A549 (cell line): Measurements from ENCODE around the gene GDNF.

ENCODE experiments used
- EHMT2 ChIP-seq: fragments of 200-600 bp; sonication (generic); IDR thresholded peaks from 2 replicates; pipeline ENCODE4 v1.6.1; 2016; ENCODE audit warnings: antibody characterized with exemption, low read depth, mild to moderate bottlenecking, moderate library complexity
- EP300 ChIP-seq, 2 experiments: fragments of >200 bp; sonication (Bioruptor Twin); formaldehyde crosslinking; IDR thresholded peaks; 2 replicates in 1 of 2; 3 replicates in 1 of 2; pipeline ENCODE4 v1.6.1; 2016 to 2017
- FOSL2 ChIP-seq, 2 experiments: fragments of 450-650 bp in 1 of 2; fragments of >200 bp in 1 of 2; sonication (Bioruptor Twin) in 1 of 2; formaldehyde crosslinking; IDR thresholded peaks; 2 replicates each; pipeline versions ENCODE4 v1.5.0 to v1.6.1; 2016 to 2020; ENCODE audit warnings: mild to moderate bottlenecking in 1 of 2, moderate library complexity in 1 of 2
- JUN ChIP-seq, 2 experiments: fragments of >200 bp; sonication (Bioruptor Twin); formaldehyde crosslinking; IDR thresholded peaks; 2 replicates in 1 of 2; 3 replicates in 1 of 2; pipeline ENCODE4 v1.6.1; 2016 to 2017
- KDM1A ChIP-seq: fragments of 200-600 bp; sonication (generic); IDR thresholded peaks from 2 replicates; pipeline ENCODE4 v1.6.1; 2016; ENCODE audit warnings: low read depth, mild to moderate bottlenecking
- NR3C1 ChIP-seq: fragments of >200 bp; sonication (Bioruptor Twin); formaldehyde crosslinking; IDR thresholded peaks from 3 replicates; pipeline ENCODE4 v1.6.1; 2017
- POLR2A ChIP-seq: IDR thresholded peaks from 2 replicates; pipeline ENCODE4 v1.6.1; 2012; ENCODE audit warnings: mild to moderate bottlenecking, low read length
- RFX5 ChIP-seq: fragments of 450-650 bp; IDR thresholded peaks from 2 replicates; pipeline ENCODE4 v1.7.1; 2014; ENCODE audit warnings: antibody characterized with exemption, mild to moderate bottlenecking, moderate library complexity
- RNF2 ChIP-seq: fragments of 200-600 bp; sonication (generic); IDR thresholded peaks from 2 replicates; pipeline ENCODE4 v1.6.1; 2016; ENCODE audit warnings: low read depth, mild to moderate bottlenecking, antibody characterized with exemption, moderate library complexity, borderline replicate concordance
- ZC3H11A ChIP-seq: fragments of 450-650 bp; IDR thresholded peaks from 2 replicates; pipeline ENCODE4 v1.6.1; 2014; ENCODE audit warnings: antibody characterized with exemption, mild to moderate bottlenecking
- TF ChIP-seq, protein P1 (sequence below): fragments of >200 bp; sonication (Bioruptor Twin); formaldehyde crosslinking; IDR thresholded peaks from 3 replicates; pipeline ENCODE4 v1.5.1; 2016
- TF ChIP-seq, protein P2 (sequence below): IDR thresholded peaks from 2 replicates; pipeline ENCODE4 v1.6.1; 2012
- TF ChIP-seq, protein P3 (sequence below): fragments of 200-600 bp; sonication (generic); IDR thresholded peaks from 2 replicates; pipeline ENCODE4 v1.6.1; 2016; ENCODE audit warnings: antibody characterized with exemption, mild to moderate bottlenecking, moderate library complexity

DNA sequence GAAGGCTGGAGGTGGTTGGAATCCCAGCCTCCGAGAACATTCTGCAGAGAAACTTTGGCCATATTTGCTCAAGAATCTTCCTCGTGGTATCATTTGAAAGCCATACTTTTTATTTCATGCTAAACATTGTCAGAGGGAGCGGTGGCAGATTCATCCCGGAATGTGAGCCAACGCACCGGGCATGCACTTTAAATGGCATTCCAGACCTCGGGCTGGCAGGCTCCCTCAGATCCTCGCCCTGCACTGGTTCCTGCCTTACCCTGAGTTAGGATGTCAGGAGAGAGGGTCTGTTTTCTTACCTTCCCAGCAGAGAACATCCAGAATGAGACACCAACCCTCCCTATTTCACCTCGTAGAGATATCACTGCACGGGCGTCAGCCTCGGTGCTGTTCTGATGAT, 33.8 kb downstream of the GDNF start:
- TF ChIP-seq, protein P1, sequence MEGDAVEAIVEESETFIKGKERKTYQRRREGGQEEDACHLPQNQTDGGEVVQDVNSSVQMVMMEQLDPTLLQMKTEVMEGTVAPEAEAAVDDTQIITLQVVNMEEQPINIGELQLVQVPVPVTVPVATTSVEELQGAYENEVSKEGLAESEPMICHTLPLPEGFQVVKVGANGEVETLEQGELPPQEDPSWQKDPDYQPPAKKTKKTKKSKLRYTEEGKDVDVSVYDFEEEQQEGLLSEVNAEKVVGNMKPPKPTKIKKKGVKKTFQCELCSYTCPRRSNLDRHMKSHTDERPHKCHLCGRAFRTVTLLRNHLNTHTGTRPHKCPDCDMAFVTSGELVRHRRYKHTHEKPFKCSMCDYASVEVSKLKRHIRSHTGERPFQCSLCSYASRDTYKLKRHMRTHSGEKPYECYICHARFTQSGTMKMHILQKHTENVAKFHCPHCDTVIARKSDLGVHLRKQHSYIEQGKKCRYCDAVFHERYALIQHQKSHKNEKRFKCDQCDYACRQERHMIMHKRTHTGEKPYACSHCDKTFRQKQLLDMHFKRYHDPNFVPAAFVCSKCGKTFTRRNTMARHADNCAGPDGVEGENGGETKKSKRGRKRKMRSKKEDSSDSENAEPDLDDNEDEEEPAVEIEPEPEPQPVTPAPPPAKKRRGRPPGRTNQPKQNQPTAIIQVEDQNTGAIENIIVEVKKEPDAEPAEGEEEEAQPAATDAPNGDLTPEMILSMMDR, result no peak
- TF ChIP-seq NR3C1 (no peak), RNF2 (no peak), POLR2A (no peak), JUN (IDR thresholded peaks at IDR 0.05) (no peak), EHMT2 (no peak), KDM1A (no peak), ZC3H11A (no peak), EP300 (IDR thresholded peaks at IDR 0.05) (no peak), RFX5 (no peak), FOSL2 (IDR thresholded peaks at IDR 0.05) (no peak), FOSL2 (CRISPR knock-in tag; IDR thresholded peaks at IDR 0.05) (no peak)
- TF ChIP-seq, protein P2, sequence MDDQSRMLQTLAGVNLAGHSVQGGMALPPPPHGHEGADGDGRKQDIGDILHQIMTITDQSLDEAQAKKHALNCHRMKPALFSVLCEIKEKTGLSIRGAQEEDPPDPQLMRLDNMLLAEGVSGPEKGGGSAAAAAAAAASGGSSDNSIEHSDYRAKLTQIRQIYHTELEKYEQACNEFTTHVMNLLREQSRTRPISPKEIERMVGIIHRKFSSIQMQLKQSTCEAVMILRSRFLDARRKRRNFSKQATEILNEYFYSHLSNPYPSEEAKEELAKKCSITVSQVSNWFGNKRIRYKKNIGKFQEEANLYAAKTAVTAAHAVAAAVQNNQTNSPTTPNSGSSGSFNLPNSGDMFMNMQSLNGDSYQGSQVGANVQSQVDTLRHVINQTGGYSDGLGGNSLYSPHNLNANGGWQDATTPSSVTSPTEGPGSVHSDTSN, result no peak
- TF ChIP-seq, protein P3, sequence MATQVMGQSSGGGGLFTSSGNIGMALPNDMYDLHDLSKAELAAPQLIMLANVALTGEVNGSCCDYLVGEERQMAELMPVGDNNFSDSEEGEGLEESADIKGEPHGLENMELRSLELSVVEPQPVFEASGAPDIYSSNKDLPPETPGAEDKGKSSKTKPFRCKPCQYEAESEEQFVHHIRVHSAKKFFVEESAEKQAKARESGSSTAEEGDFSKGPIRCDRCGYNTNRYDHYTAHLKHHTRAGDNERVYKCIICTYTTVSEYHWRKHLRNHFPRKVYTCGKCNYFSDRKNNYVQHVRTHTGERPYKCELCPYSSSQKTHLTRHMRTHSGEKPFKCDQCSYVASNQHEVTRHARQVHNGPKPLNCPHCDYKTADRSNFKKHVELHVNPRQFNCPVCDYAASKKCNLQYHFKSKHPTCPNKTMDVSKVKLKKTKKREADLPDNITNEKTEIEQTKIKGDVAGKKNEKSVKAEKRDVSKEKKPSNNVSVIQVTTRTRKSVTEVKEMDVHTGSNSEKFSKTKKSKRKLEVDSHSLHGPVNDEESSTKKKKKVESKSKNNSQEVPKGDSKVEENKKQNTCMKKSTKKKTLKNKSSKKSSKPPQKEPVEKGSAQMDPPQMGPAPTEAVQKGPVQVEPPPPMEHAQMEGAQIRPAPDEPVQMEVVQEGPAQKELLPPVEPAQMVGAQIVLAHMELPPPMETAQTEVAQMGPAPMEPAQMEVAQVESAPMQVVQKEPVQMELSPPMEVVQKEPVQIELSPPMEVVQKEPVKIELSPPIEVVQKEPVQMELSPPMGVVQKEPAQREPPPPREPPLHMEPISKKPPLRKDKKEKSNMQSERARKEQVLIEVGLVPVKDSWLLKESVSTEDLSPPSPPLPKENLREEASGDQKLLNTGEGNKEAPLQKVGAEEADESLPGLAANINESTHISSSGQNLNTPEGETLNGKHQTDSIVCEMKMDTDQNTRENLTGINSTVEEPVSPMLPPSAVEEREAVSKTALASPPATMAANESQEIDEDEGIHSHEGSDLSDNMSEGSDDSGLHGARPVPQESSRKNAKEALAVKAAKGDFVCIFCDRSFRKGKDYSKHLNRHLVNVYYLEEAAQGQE, result no peak
